Keratinocyte (primary cell): Measurements from ENCODE around the gene KLHL22. TPM values are rescaled to one million over a fixed set of nuclear protein-coding genes. Genes with fewer than 3 reads are reported as not detected.

ENCODE experiments used
- DNase-seq: peaks from one replicate; pipeline ENCODE4 v3.0.0-alpha.2; 2011; ENCODE audit warnings: low read depth, missing footprints, low spot score
- FAIRE-seq: peaks from 2 replicates; lab custom pipeline; 2011; peaks lifted over from hg19 to GRCh38; lab: Jason Lieb, UNC
- H2AFZ ChIP-seq: 2 replicates; pipeline ENCODE4 v1.6.0; 2012; ENCODE audit warnings: low read length, control low read depth, inconsistent platforms; ENCODE audit not compliant: control insufficient read depth
- H3K27ac ChIP-seq: 2 replicates; pipeline ENCODE4 v1.5.1; 2011; ENCODE audit warnings: low read length; ENCODE audit not compliant: control insufficient read depth, insufficient read depth
- H3K27me3 ChIP-seq: 3 replicates; pipeline ENCODE4 v1.6.0; 2011; ENCODE audit warnings: low read length; ENCODE audit not compliant: control insufficient read depth, insufficient read depth; ENCODE audit errors: extremely low read depth
- H3K36me3 ChIP-seq, 2 experiments: 2 replicates in 1 of 2; 3 replicates in 1 of 2; pipeline ENCODE4 v1.5.1; 2011; ENCODE audit warnings: low read length in 2 of 2, mild to moderate bottlenecking in 1 of 2; ENCODE audit not compliant: control insufficient read depth in 2 of 2, insufficient read depth in 2 of 2; ENCODE audit errors: extremely low read depth in 1 of 2
- H3K4me1 ChIP-seq: 3 replicates; pipeline ENCODE4 v1.5.1; 2011; ENCODE audit warnings: low read length; ENCODE audit not compliant: control insufficient read depth, insufficient read depth; ENCODE audit errors: extremely low read depth
- H3K4me2 ChIP-seq: 3 replicates; pipeline ENCODE4 v1.6.0; 2011; ENCODE audit warnings: low read depth, low read length; ENCODE audit not compliant: control insufficient read depth, insufficient read depth; ENCODE audit errors: extremely low read depth
- H3K4me3 ChIP-seq, 3 experiments: fragments of 200-600 bp in 1 of 3; sonication (generic) in 1 of 3; 2 replicates in 2 of 3; 3 replicates in 1 of 3; pipeline ENCODE4 v1.5.1; 2011 to 2016; ENCODE audit warnings: low read length in 3 of 3, mild to moderate bottlenecking in 3 of 3, control low read depth in 2 of 3, inconsistent platforms in 1 of 3, low read depth in 1 of 3, mixed read lengths in 1 of 3, mixed run types in 1 of 3, moderate library complexity in 1 of 3; ENCODE audit not compliant: control insufficient read depth in 2 of 3, insufficient read depth in 2 of 3; ENCODE audit errors: extremely low read depth in 1 of 3
- H3K79me2 ChIP-seq: 2 replicates; pipeline ENCODE4 v1.6.0; 2012; ENCODE audit warnings: low read length; ENCODE audit not compliant: control insufficient read depth, insufficient read depth
- H3K9ac ChIP-seq: 3 replicates; pipeline ENCODE4 v1.6.0; 2011; ENCODE audit warnings: low read length; ENCODE audit not compliant: control insufficient read depth, insufficient read depth; ENCODE audit errors: extremely low read depth
- H3K9me1 ChIP-seq: 3 replicates; pipeline ENCODE4 v1.6.0; 2011; ENCODE audit warnings: low read length; ENCODE audit not compliant: control insufficient read depth, insufficient read depth; ENCODE audit errors: extremely low read depth
- H3K9me3 ChIP-seq: 2 replicates; pipeline ENCODE4 v1.5.1; 2012; ENCODE audit warnings: low read depth, low read length; ENCODE audit not compliant: control insufficient read depth
- H4K20me1 ChIP-seq: 3 replicates; pipeline ENCODE4 v1.6.0; 2011; ENCODE audit warnings: low read length; ENCODE audit not compliant: control insufficient read depth, insufficient read depth; ENCODE audit errors: extremely low read depth
- CTCF ChIP-seq, 3 experiments: IDR thresholded peaks in 1 of 3; conservative IDR thresholded peaks in 1 of 3; optimal IDR thresholded peaks in 1 of 3; 2 replicates in 2 of 3; 3 replicates in 1 of 3; pipeline versions ENCODE3 to v1.5.1; 2011; ENCODE audit warnings: low read length in 3 of 3, mild to moderate bottlenecking in 3 of 3, moderate library complexity in 2 of 3, control low read depth in 1 of 3, inconsistent platforms in 1 of 3; ENCODE audit not compliant: insufficient read depth in 2 of 3; ENCODE audit errors: extremely low read depth in 1 of 3
- EZH2 ChIP-seq: IDR thresholded peaks from one replicate; pipeline ENCODE4 v1.6.1; 2012; ENCODE audit warnings: inconsistent platforms, mild to moderate bottlenecking, low read length, moderate library complexity
- dilution Hi-C: fragments of 300-500 bp; cut with MboI; formaldehyde crosslinking; loops from one replicate; pipeline ENCODE4 v1.7.0; 2020; ENCODE audit warnings: low sequenced_read_pairs; ENCODE audit not compliant: extremely low pct_ligation_motif_present
- polyA plus RNA-seq, 5 experiments: library from polyadenylated mRNA; depleted of rRNA in 3 of 5; stranded (reverse) in 3 of 5; stranded (forward) in 1 of 5; unstranded in 1 of 5; fragments of >200 nt; gene quantifications; 1 replicate in 1 of 5; 2 replicates in 3 of 5; 3 replicates in 1 of 5; pipeline versions ENCODE4 v1.2.1 to v1.2.3, GENCODE V29; 2011 to 2012; ENCODE audit warnings: missing spikeins in 2 of 5, low read depth in 1 of 5, low replicate concordance in 1 of 5

KLHL22 gene
- polyA plus RNA-seq, 1 donor (not counting 4 experiments of a cell fraction or from before 2014, with no cell fraction given): 9.3 TPM

GRCh38 chr22:20458530-20459151 is 37.0 kb downstream of the KLHL22 start:
- no peaks in the 10 kb centered on the region for H3K27me3 ChIP-seq
- no peak overlapping the region for H2AFZ ChIP-seq
- DNase-seq (no peak), FAIRE-seq (no peak)
- no peak overlapping the region for H3K4me2 ChIP-seq
- no peak overlapping the region for H3K9ac ChIP-seq
- no peaks in the 10 kb centered on the region for H3K9me1 ChIP-seq
- no peak overlapping the region for H3K27ac ChIP-seq
- H3K79me2 ChIP-seq: no peaks in the 10 kb centered on the region
- dilution Hi-C loops: no loop called here
- H3K36me3 ChIP-seq: no peaks in the 10 kb centered on the region
- TF ChIP-seq CTCF (optimal IDR thresholded peaks at IDR 0.05 in 1 of 3, IDR thresholded peaks at IDR 0.05 in 1 of 3, conservative IDR thresholded peaks at IDR 0.05 in 1 of 3; ENCODE audit: extremely low read depth in 1 of 3, insufficient read depth in 2 of 3, low read length in 3 of 3) (no peak), EZH2 (no peak)
- peaks cover 3% of the 10 kb centered on the region for H4K20me1 ChIP-seq
- H3K4me3 ChIP-seq: no peak overlapping the region
- no peaks in the 10 kb centered on the region for H3K4me1 ChIP-seq
- no peaks in the 10 kb centered on the region for H3K9me3 ChIP-seq

- no peaks in the 10 kb centered on the region for H3K9me1 ChIP-seq
- dilution Hi-C loops: no loop called here
- no peak overlapping the region for H3K4me3 ChIP-seq
- peaks cover 3% of the 10 kb centered on the region for H4K20me1 ChIP-seq
- H3K27ac ChIP-seq: no peak overlapping the region
- DNase-seq: no peak
- no peaks in the 10 kb centered on the region for H3K27me3 ChIP-seq
- H3K4me2 ChIP-seq: no peak overlapping the region
- no peaks in the 10 kb centered on the region for H3K4me1 ChIP-seq
- no peaks in the 10 kb centered on the region for H3K9me3 ChIP-seq
- no peak for FAIRE-seq
- TF ChIP-seq EZH2 (no peak), CTCF (optimal IDR thresholded peaks at IDR 0.05 in 1 of 3, IDR thresholded peaks at IDR 0.05 in 1 of 3, conservative IDR thresholded peaks at IDR 0.05 in 1 of 3; ENCODE audit: extremely low read depth in 1 of 3, insufficient read depth in 2 of 3, low read length in 3 of 3) (no peak)
- H3K9ac ChIP-seq: no peak overlapping the region
- H2AFZ ChIP-seq: no peak overlapping the region
- no peaks in the 10 kb centered on the region for H3K36me3 ChIP-seq
- no peaks in the 10 kb centered on the region for H3K79me2 ChIP-seq
Observed at GRCh38 chr22:20457506-20458240, 37.9 kb downstream of the KLHL22 start.
